DOHH2 (cell line): Measurements from ENCODE around the gene SNX1.

Source experiments
- CTCF ChIP-seq: fragments of 200-600 bp; sonication (generic); IDR thresholded peaks from one replicate; pipeline ENCODE4 v1.5.1; 2014; ENCODE audit warnings: antibody characterized with exemption, mild to moderate bottlenecking, low read depth, low read length; ENCODE audit not compliant: poor library complexity, severe bottlenecking
- EZH2phosphoT487 ChIP-seq: fragments of 200-600 bp; sonication (generic); IDR thresholded peaks from 2 replicates; pipeline ENCODE4 v1.6.1; 2017; ENCODE audit warnings: borderline replicate concordance, mild to moderate bottlenecking, antibody characterized with exemption, low read length, moderate library complexity, mixed read lengths

- TF ChIP-seq CTCF: no peak
- TF ChIP-seq EZH2phosphoT487: no peak
These were observed 15.9 kb downstream of the SNX1 start for GRCh38 chr15:64111679-64112050.
